ENCODE results near the gene OR13D1. TPM values are rescaled to one million over a fixed set of nuclear protein-coding genes. Genes with fewer than 3 reads are reported as not detected.

OR13D1 gene
- total and polyA plus RNA-seq, 9 of the 15 experiments (the other 6 are each of a cell fraction or from before 2014, with no cell fraction given) = not detected

GRCh38 chr9:104725014-104725413, 30.7 kb downstream of the OR13D1 start:
- no peak for FAIRE-seq
- ChIA-PET POLR2A (interaction anchor here (0.7 kb wide), 1 partner anchor 161 kb away, joined by 3 read pairs; no protein-coding TSS in a partner anchor), CTCF (ENCODE audit: low intra/inter-chr PET ratio) (no interaction called here)
- Histone ChIP-seq H2AFZ (ENCODE audit: low read depth, low read length) (no peak overlapping the region), H3K27ac (ENCODE audit: extremely low read depth, low read depth, low read length) (no peak overlapping the region), H3K4me2 (ENCODE audit: insufficient read depth, low read length) (no peak overlapping the region), H3K27me3 (ENCODE audit: control insufficient read depth in 2 of 2, insufficient read depth in 2 of 2, low read length in 2 of 2) (no peaks in the 10 kb centered on the region), H3K9me1 (ENCODE audit: control insufficient read depth, insufficient read depth, low read length) (no peaks in the 10 kb centered on the region), H4K20me1 (replicated peaks; ENCODE audit: control insufficient read depth, insufficient read depth, low read length) (no peaks in the 10 kb centered on the region), H3K4me3 (no peak overlapping the region), H3K9me3 (replicated peaks; ENCODE audit: control insufficient read depth, insufficient read depth, low read depth, low read length) (no peaks in the 10 kb centered on the region), H3K36me3 (ENCODE audit: control insufficient read depth, insufficient read depth, low read length) (no peaks in the 10 kb centered on the region), H3K79me2 (ENCODE audit: control insufficient read depth, insufficient read depth, low read length) (no peaks in the 10 kb centered on the region), H3K4me1 (replicated peaks in 1 of 2; ENCODE audit: control insufficient read depth in 2 of 2, insufficient read depth in 2 of 2, low read length in 2 of 2) (no peaks in the 10 kb centered on the region; a peak in 1 of 5 replicates), H3K9ac (ENCODE audit: insufficient read depth in 1 of 2, low read depth in 2 of 2, low read length in 2 of 2) (no peak overlapping the region)
- no peak for ATAC-seq
- BruUV-seq (replicated peaks) = no TSS peak
- in situ Hi-C loops (cut with MboI) (no loop called here), intact Hi-C loops (cut with micrococcal nuclease) (no loop called here)
- TF ChIP-seq NFIC (IDR thresholded peaks at IDR 0.05) (peak; percentile 64), FOS (IDR thresholded peaks at IDR 0.05; ENCODE audit: extremely low read depth, insufficient read length) (no peak)
- DNase-seq (ENCODE audit: extremely low read depth in 1 of 4, low spot score in 3 of 4) = no peak
- 16% methylated on average over 5 of the region's 5 CpGs for WGBS (ENCODE audit: insufficient coverage, low coverage, missing lambda C conversion rate)

GRCh38 chr9:104738452-104738851, 44.1 kb downstream of the OR13D1 start:
- Histone ChIP-seq H4K20me1 (replicated peaks; ENCODE audit: control insufficient read depth, insufficient read depth, low read length) (no peaks in the 10 kb centered on the region), H3K9ac (ENCODE audit: insufficient read depth in 1 of 2, low read depth in 2 of 2, low read length in 2 of 2) (no peak overlapping the region), H3K9me1 (ENCODE audit: control insufficient read depth, insufficient read depth, low read length) (no peaks in the 10 kb centered on the region), H2AFZ (ENCODE audit: low read depth, low read length) (peak overlapping the region; percentile 43; the same call in 1 of the 2 replicates), H3K79me2 (ENCODE audit: control insufficient read depth, insufficient read depth, low read length) (no peaks in the 10 kb centered on the region), H3K27ac (ENCODE audit: extremely low read depth, low read depth, low read length) (no peak overlapping the region), H3K4me2 (ENCODE audit: insufficient read depth, low read length) (no peak overlapping the region), H3K4me3 (no peak overlapping the region), H3K9me3 (replicated peaks; ENCODE audit: control insufficient read depth, insufficient read depth, low read depth, low read length) (no peaks in the 10 kb centered on the region), H3K4me1 (replicated peaks in 1 of 2; ENCODE audit: control insufficient read depth in 2 of 2, insufficient read depth in 2 of 2, low read length in 2 of 2) (peaks cover 0 to 4% of the 10 kb centered on the region in 2 experiments; a peak in 2 of 5 replicates), H3K27me3 (ENCODE audit: control insufficient read depth in 2 of 2, insufficient read depth in 2 of 2, low read length in 2 of 2) (no peaks in the 10 kb centered on the region), H3K36me3 (ENCODE audit: control insufficient read depth, insufficient read depth, low read length) (no peaks in the 10 kb centered on the region)
- 2% methylated on average over 3 of the region's 3 CpGs for WGBS (ENCODE audit: insufficient coverage, low coverage, missing lambda C conversion rate)
- DNase-seq (ENCODE audit: extremely low read depth in 1 of 4, low spot score in 3 of 4) (peak in 1 of 4 experiments; percentile 20), ATAC-seq (peak; percentile 72), FAIRE-seq (peak; percentile 49)
- in situ Hi-C loops (cut with MboI) = no loop called here
- BruUV-seq (replicated peaks) = no TSS peak
- ChIA-PET POLR2A (interaction anchor here (1.4 kb wide), 1 partner anchor 8 kb away, joined by 4 read pairs; no protein-coding TSS in a partner anchor), CTCF (ENCODE audit: low intra/inter-chr PET ratio) (no interaction called here)
- TF ChIP-seq SAFB (IDR thresholded peaks at IDR 0.05; ENCODE audit: borderline replicate concordance, low read depth, low read length) = no peak
- TF ChIP-seq DPF2 (IDR thresholded peaks at IDR 0.05) = 0 out of 2 replicates have a peak, but pooled peaks have one; percentile 20
- intact Hi-C loops (cut with micrococcal nuclease) = no loop called here
